HG03064 (cell line): ENCODE results near the gene YWHAB.
"Not testable (repeated sequence)": the region's sequence is repeated elsewhere in the genome, so short reads cannot be mapped to it uniquely, and the experiment has no call there.

ENCODE experiments used
- ATAC-seq: cut with Tn5 transposase; IDR thresholded peaks from one replicate; pipeline ENCODE4 v1.9.1; 2021; ENCODE audit warnings: low read depth; ENCODE audit not compliant: unreplicated experiment

The YWHAB gene

DNA sequence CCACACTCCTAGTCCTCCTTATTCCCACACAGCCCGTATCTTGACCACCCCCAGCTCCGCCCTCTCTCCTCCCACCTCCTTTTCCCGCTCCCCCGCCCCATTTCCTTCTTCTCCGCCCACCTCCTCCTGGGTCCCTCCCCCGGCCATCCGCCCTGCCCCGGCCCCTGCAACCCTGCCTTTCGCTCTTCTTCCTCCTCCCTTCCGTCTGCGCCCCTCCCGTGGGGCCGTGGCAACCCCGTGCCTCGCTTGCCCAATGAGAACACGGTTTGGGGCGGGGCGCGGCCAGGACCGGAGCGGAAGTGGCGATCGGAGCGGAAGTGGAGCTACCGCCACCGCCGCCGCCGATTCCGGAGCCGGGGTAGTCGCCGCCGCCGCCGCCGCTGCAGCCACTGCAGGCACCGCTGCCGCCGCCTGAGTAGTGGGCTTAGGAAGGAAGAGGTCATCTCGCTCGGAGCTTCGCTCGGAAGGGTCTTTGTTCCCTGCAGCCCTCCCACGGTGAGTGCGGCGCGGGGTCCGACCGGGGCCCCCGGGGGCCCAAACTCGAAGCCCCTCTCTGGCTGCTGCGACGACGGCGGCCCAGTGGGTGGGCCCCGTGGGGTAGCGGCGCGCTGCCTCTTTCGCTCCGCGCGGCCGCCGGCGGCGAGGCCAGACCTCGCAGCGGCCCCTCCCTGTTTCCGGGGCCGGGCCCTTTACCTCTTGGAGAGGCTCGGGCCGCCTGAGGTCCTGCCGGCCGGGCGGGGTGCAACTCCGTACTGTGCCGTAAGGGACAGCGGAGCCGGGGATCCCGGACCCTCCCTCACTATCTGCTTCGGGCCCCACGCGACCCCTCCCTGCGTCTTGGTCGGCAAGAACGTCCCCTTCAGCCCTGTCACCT is at the start of gene YWHAB:
TSS of gene YWHAB (plus strand) at position 314 of the 874 bp plus-strand sequence. CDS start 15,829 bp downstream, outside the sequence.
- ATAC-seq = peak; percentile 93

- no peak for ATAC-seq
These were observed 48.8 kb upstream of the YWHAB start for GRCh38 chr20:44836601-44837120.

DNA sequence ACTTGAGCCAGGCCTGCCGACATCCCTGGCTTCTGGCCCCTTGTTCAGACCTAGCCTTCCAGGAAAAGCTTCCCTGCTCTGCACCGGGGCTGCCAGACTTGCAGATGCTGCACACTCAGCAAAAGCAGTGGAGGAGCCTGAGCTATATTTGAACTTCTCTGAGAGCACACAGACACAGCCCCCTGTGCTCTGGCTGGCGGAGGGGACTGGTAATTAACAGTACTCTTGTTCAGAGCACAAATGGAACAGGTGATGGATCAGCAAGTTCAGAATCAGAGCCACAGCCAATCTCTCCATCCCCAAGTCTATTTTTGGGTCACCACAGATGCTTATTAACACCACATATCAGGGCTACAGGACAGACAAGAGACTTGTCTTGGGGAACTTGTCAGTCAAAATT is 47.6 kb upstream of the YWHAB start:
- ATAC-seq = no peak

- no peak for ATAC-seq
These were observed 47.0 kb upstream of the YWHAB start for GRCh38 chr20:44838521-44838920.

DNA sequence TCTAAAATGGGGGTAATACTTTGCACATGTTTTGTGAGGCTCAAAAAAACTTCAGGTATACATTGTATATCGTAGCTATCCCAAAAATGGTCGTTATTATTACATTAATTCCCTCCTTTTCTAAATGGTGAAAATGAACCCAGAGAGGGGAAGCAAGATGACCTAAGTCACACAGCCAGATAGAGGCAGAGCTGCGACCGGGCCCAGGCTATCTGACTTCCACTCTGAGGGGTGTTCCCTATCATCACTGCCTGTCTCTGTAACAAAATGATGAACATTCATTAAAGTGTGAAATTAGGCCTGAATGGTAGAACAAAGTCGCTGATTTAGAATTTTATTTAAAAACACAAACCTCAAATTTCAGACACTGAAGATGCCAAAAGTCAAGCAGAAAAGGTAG is 46.0 kb upstream of the YWHAB start:
- no peak for ATAC-seq

DNA sequence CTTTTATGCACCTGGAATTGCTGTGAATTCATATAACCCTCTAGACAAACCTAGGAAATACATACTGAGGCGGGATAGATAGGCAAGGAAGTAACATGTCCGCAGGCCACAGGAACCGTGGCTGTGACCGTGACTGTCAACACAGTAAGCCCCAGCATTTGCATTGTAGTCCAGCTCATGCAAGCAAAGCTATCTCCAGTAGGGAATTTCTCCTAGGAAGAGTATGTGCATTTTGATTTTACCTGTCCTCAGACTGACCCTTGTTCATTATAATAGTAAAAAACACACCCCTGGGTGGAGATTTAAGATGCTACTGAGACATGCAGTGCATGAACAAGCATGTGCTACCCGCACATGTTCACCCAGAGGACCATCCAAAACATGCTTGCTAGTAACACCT is 44.7 kb upstream of the YWHAB start:
- no peak for ATAC-seq

DNA sequence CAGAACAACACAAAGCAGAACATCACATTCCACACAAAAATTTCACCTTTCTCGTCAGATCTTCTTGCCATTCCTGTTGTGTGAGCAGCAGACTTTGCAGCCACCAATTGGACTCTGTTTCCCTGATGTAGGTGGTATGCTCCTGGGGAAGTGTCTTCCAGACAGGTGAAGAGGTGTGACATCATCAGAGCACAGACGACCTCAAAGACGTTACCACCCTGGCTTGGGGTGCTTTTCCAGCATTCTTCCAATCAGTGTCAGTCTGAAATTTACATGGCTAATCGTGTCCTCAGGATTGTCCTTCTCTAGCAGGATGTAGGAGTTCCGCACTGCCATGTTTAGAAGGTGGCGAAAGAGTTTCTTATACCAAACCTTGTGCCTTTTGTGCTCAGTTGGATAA is 43.5 kb upstream of the YWHAB start:
- ATAC-seq = no peak

GRCh38 chr20:44843876-44844275 is 41.6 kb upstream of the YWHAB start:
- no peak for ATAC-seq

GRCh38 chr20:44848254-44849015 is 37.1 kb upstream of the YWHAB start:
- ATAC-seq = no peak

GRCh38 chr20:44849703-44850102 is 35.8 kb upstream of the YWHAB start:
- ATAC-seq = no peak

DNA sequence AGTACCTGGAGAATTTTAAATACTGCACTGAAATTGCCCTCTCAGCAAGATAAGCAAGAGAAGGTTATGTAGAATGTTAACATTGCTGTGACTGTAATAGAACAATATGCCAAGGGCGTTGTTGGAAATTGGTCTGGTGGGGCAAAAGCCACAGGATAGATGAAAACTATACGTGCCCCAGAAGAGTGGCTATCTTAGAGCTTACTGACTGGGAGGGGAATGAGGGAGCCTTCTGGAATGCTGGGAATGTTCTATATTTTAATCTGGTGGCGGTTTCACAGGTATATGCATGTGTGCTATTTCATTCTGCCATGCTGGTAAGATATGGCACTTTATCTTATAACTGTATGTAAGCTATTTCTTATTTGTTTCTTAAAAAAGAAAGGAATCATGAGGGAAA is 35.2 kb upstream of the YWHAB start:
- no peak for ATAC-seq

DNA sequence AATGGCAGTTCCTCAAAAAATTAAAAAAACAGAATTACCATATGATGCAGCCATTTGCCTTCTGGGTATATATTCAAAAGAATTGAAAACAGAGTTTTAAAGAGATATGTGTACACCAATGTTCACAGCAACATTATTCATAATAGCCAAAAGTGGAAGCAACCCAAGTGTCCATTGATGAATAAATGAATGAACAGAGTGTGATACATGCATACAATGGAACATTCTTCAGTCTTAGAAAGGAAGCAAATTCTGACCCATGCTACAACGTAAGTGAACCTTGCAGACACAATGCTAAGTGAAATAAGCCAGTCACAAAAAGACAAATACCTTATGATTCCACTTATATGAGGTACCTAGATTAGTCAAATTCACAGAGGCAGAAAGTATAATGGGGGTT is 34.7 kb upstream of the YWHAB start:
- no peak for ATAC-seq

DNA sequence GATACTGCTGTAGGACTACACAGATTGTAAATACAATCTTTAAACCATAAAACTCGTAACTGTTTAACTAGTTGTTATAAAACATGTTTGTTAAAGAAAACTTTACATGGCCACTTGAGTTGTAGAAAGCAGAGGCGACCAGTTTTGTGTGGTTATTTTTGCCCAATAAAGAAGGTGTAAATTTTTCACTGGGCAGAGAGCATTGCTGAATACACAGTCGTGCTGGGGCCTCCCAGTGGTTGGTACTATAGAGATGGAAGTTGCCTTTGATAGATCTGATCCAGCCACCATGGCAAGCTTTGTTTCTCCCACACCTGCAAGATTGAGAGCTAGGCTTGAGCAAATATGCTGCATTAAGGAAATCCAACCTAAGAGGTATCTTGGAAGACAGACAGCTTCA is 34.0 kb upstream of the YWHAB start:
- ATAC-seq = no peak

DNA sequence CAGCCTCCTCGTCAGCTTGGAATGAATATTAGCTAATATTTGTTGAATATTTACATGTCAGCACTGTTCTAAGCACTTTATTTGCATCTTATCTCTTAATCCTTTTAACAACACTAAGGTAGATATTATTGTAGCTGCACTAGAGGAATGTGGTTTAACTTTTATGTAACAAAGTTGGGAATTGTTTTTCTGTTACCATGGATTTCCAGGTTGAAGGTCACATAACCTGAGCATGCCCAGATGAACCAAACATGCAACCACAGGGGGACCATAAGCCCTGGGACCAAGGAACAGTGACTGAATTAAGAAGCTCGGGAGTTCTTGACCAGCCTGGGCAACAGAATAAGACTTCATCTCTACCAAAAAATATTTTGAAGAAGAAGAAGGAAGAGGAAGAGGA is 29.1 kb upstream of the YWHAB start:
- ATAC-seq = no peak

DNA sequence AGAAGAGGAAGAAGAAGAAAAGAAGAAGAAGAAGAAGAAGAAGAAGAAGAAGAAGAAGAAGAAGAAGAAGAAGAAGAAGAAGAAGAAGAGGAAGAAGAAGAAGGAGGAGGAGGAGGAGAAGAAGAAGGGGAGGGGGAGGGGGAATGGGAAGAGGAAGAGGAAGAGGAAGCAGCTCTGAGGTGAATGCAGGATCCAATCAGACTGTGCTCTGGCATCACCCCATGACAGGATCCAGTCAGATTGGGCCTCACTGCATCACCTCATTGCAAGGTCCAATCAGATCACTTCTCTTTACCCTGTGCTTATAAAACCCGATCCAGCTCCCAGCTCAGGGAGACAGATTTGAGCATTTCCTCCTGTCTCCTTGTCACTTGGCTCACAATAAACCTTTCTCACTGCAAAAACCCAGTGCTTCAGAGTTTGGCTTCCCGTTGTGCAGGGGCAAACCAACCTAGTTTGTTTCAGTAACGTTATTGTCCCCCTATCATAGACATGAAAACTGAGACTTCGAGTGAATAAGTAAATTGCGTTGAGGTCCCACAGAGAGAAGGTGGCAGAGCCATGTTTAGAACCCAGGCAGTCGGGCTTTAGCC is 28.6 kb upstream of the YWHAB start:
- no peak for ATAC-seq

DNA sequence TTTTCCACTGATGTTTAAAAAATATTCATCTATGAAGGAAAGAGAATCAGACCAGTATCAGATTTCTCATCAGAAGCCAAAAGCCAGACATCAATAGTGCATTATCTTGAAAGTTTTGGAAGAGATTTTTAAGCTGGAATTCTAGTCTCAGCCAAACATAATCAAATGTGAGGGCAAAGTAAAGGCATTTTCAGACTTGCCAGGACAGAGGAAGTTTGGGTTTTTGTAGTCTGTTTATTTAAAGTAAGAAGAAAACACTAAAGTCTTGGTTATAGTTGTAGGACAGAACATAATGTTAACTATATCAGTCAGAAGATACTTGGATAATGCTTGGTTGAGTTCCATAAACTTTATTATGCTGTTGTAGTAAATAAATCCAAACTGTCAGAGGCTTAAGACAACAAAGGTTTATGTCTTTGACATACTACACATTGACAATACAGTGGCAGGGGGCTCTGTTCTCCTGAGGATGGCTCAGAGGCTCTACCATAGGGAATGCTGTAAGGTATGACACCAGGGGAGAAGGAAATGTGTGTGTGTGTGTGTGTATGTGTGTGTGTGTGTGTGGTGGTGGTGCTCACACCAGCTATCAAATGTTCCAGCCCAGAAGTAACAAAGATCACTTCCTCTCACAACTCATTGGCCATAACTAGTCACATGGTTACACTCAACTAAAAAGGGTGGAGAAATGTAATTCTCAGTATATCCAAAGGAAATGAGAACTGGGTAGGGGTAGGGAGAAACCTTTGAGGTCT is 26.7 kb upstream of the YWHAB start:
- ATAC-seq = no peak

DNA sequence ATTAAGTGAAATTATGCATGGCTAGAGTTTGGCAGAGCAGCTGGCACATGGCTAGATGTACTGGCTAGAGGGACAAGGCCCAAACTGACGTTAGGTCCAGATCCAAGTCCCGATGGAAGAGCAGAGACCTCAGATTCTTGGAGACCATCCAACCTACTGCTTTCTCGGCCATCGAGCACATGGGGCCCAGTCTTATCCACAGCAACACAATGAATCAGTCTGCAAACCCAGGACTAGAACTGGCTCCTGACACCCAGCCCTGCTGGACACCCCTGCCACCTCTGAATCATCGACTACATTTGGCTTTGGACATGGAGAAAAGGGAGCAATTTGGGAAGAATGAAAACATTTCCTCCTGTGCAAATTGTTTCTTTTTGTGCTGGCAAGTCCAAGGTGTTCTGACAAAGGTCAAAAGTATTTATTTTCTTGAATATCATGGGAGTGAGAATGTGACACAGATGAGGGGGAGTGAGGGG is 23.9 kb upstream of the YWHAB start:
- no peak for ATAC-seq

- no peak for ATAC-seq
These were observed 23.2 kb upstream of the YWHAB start for GRCh38 chr20:44862286-44862685.

GRCh38 chr20:44863365-44864084 is 22.0 kb upstream of the YWHAB start:
- not testable (repeated sequence) for ATAC-seq

- ATAC-seq = not testable (repeated sequence)
These were observed 21.0 kb upstream of the YWHAB start for GRCh38 chr20:44864493-44864892.
